Thoracic aorta (tissue), 2 donors: Measurements from ENCODE around the gene CDC14B. TPM values are rescaled to one million over a fixed set of nuclear protein-coding genes. Genes with fewer than 3 reads are reported as not detected.
"Not testable (repeated sequence)": the region's sequence is repeated elsewhere in the genome, so short reads cannot be mapped to it uniquely, and the experiment has no call there.

ENCODE experiments used
- ATAC-seq: fragments of 150-250 bp; one replicate; pipeline ENCODE4 v1.8.0; 2017; ENCODE audit warnings: low read depth; ENCODE audit not compliant: insufficient number of reproducible peaks, low FRiP score
- DNase-seq: peaks from one replicate; pipeline ENCODE4 v3.0.0-alpha.2; 2020; ENCODE audit warnings: low spot score
- H3K27ac ChIP-seq, 2 donors: fragments of 200-600 bp; sonication (generic); 1 replicate in 1 of 2; 2 replicates in 1 of 2; pipeline ENCODE4 v1.5.1; 2016; ENCODE audit warnings: mild to moderate bottlenecking in 2 of 2, moderate library complexity in 2 of 2
- H3K27me3 ChIP-seq: fragments of 200-600 bp; sonication (generic); replicated peaks from 2 replicates; pipeline ENCODE4 v1.6.0; 2016; ENCODE audit warnings: mild to moderate bottlenecking; ENCODE audit not compliant: insufficient read depth
- H3K36me3 ChIP-seq: fragments of 200-600 bp; sonication (generic); one replicate; pipeline ENCODE4 v1.5.1; 2016
- H3K4me1 ChIP-seq, 2 donors: fragments of 200-600 bp; sonication (generic); 1 replicate in 1 of 2; 2 replicates in 1 of 2; pipeline versions ENCODE4 v1.5.1 to v1.6.0; 2016; ENCODE audit warnings: low read depth in 2 of 2, mild to moderate bottlenecking in 1 of 2; ENCODE audit not compliant: control insufficient read depth in 1 of 2
- H3K4me3 ChIP-seq: fragments of 200-600 bp; sonication (generic); 2 replicates; pipeline ENCODE4 v1.5.1; 2016; ENCODE audit warnings: mild to moderate bottlenecking
- H3K9me3 ChIP-seq: fragments of 200-600 bp; sonication (generic); 2 replicates; pipeline ENCODE4 v1.5.1; 2016
- total RNA-seq, 2 donors: library from RNA; depleted of rRNA; stranded (reverse); fragments of >200 nt; gene quantifications; one replicate each; pipeline versions ENCODE4 v1.1.0 to v1.2.3, GENCODE V29; 2016
- TF ChIP-seq, protein P1 (sequence below): fragments of 200-600 bp; sonication (generic); IDR thresholded peaks from one replicate; pipeline ENCODE4 v1.5.1; 2019; ENCODE audit warnings: antibody characterized with exemption

CDC14B gene
- total RNA-seq, 2 donors from 2014 or later = 25.7 to 39.5 TPM

DNA sequence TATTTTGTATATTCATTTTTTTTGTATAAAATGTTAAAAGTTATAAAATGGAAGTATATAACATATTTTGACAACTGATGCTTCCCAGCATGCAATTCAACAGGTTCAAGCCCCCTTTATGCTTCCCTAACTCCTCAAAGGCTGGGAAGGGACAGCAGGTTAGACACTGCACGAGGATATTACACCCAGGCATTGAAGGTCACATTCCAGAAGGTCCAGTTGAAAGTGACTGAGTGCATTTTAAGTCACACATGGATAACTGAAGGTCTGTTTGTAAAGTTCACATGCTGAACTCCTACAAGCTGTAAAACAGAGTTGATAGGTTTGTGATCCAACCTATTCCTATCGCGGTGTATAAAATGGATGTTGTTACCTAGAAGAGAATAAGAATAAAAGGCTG, 21.9 kb upstream of the CDC14B start:
- TF ChIP-seq, protein P1, sequence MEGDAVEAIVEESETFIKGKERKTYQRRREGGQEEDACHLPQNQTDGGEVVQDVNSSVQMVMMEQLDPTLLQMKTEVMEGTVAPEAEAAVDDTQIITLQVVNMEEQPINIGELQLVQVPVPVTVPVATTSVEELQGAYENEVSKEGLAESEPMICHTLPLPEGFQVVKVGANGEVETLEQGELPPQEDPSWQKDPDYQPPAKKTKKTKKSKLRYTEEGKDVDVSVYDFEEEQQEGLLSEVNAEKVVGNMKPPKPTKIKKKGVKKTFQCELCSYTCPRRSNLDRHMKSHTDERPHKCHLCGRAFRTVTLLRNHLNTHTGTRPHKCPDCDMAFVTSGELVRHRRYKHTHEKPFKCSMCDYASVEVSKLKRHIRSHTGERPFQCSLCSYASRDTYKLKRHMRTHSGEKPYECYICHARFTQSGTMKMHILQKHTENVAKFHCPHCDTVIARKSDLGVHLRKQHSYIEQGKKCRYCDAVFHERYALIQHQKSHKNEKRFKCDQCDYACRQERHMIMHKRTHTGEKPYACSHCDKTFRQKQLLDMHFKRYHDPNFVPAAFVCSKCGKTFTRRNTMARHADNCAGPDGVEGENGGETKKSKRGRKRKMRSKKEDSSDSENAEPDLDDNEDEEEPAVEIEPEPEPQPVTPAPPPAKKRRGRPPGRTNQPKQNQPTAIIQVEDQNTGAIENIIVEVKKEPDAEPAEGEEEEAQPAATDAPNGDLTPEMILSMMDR = no peak
- Histone ChIP-seq H3K9me3 (no peaks in the 10 kb centered on the region), H3K4me1 (peaks cover 6 to 13% of the 10 kb centered on the region in 2 donors), H3K4me3 (no peak overlapping the region), H3K36me3 (peaks cover 14% of the 10 kb centered on the region), H3K27me3 (no peaks in the 10 kb centered on the region), H3K27ac (no peak overlapping the region)
- no peak for DNase-seq
- ATAC-seq = no peak

DNA sequence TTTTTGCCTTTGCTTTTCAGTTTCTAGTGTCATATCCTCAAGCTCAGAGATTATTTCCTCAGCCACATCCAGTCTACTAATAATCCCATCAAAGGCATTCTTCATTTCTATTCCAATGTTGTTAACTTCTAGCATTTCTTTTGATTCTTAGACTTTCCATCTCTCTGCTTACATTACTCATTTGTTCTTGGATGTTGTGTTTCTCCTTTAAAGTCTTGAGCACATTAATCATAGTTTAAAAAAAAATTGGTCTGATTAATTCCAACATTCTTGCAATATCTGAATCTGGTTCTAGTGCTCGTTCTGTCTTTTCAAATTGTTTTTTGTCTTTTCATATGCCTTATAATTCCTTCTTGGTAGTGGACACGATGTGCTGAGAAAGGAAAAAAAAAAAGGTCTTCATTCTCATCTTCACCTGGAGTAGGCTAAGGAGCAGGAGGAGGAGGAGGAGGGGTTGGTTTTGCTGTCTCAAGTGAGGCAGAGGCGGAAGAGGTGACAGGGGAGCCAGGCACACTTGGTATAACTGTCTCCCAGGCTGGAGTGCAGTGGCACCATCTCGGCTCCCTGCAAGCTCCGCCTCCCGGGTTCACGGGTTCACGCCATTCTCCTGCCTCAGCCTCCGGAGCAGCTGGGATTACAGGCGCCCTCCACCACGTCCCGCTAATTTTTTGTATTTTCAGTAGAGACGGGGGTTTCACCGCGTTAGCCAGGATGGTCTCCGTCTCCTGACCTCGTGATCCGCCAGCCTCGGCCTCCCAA, 19.1 kb upstream of the CDC14B start:
- Histone ChIP-seq H3K36me3 (peaks cover 5% of the 10 kb centered on the region), H3K27ac (peak overlapping the region; percentile 28 to 63), H3K4me3 (peak overlapping the region; percentile 16), H3K9me3 (no peaks in the 10 kb centered on the region), H3K27me3 (no peaks in the 10 kb centered on the region), H3K4me1 (peaks cover 6 to 13% of the 10 kb centered on the region in 2 donors)
- TF ChIP-seq, protein P1 = no peak
- DNase-seq (no peak), ATAC-seq (no peak)

DNA sequence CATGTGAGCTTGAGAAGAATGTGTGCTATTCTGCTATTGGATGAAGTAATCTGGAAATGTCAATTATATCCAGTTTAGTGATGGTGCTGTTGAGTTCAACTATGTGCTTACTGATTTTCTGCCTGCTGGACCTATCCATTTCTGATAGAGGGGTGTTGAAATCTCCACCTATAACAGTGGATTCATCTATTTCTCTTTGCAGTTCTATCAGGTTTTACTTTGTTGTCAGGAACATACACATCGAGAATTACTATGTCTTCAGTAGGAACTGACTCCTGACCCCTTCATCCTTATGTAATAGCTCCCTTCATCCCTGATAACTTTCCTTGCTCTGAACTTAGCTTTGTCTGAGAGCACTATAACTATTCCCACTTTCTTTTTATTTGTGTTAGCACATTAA, 16.7 kb upstream of the CDC14B start:
- H3K27ac ChIP-seq = no peak overlapping the region
- TF ChIP-seq, protein P1 = no peak
- H3K27me3 ChIP-seq = no peaks in the 10 kb centered on the region
- H3K36me3 ChIP-seq = no peaks in the 10 kb centered on the region
- H3K4me1 ChIP-seq = peaks cover 6 to 13% of the 10 kb centered on the region in 2 donors
- ATAC-seq (no peak), DNase-seq (no peak)
- H3K4me3 ChIP-seq = no peak overlapping the region
- H3K9me3 ChIP-seq = no peaks in the 10 kb centered on the region

DNA sequence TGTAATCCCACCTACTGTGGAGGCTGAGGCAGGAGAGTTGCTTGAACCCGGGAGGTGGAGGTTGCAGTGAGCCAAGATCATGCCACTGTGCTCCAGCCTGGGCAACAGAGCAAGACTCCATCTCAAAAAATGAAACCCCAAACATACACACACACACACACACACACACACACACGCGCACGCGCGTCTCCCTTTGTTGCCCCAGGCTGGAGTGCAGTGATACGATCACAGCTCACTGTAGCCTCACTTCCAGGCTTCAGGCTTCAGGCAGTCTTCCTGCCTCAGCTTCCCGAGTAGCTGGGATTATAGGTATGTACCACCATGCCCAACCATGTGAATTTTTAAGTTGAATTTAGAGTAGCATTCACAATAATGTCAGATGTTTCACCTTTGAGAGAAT, 13.9 kb upstream of the CDC14B start:
- ATAC-seq, H3K27ac ChIP-seq, H3K27me3 ChIP-seq, H3K9me3 ChIP-seq, H3K4me1 ChIP-seq, H3K36me3 ChIP-seq, H3K4me3 ChIP-seq, DNase-seq: not testable (repeated sequence)

DNA sequence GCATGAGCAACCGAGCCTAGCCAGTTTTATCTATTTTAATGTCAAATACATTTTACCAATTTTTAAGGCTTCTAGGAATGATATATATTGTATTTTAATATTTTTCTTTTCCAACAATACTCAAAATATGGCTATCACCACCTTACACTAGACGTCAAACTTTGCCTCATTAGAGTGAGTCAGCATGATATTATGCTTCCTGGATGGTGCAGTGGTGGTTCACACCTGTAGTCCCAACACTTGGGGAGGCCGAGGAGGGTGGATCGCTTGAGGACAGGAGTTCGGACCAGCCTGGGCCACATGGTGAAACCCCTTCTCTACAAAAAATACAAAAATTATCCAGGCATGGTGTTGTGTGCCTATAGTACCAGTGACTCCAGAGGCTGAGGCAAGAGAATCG, 7.3 kb upstream of the CDC14B start:
- no peak overlapping the region for H3K27ac ChIP-seq
- ATAC-seq (no peak), DNase-seq (no peak)
- no peak overlapping the region for H3K4me3 ChIP-seq
- no peaks in the 10 kb centered on the region for H3K9me3 ChIP-seq
- no peaks in the 10 kb centered on the region for H3K4me1 ChIP-seq
- TF ChIP-seq, protein P1 = no peak
- H3K27me3 ChIP-seq = no peaks in the 10 kb centered on the region
- no peaks in the 10 kb centered on the region for H3K36me3 ChIP-seq

DNA sequence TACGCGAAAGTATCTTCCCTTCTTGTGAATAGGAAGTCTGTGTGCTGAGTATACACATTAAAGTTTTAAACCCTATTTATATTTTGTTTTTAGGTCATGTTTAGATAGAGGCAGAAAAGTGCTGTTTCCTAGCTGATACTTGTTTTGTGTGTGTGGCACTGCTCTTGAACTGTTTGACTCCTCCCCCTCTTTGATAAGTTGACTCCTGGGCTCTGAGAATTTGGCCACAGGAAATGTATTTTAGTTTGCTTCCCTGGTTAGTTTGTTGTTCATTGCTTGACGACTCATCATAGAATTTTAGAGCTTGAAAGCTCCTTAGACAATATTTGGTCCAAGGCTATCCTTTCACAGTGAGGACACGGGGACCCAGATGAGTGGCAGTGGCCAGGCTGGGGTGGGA, 2.0 kb upstream of the CDC14B start:
- Histone ChIP-seq H3K9me3 (no peaks in the 10 kb centered on the region), H3K4me1 (peaks cover 0 to 7% of the 10 kb centered on the region in 2 donors), H3K36me3 (no peaks in the 10 kb centered on the region), H3K27me3 (no peaks in the 10 kb centered on the region), H3K4me3 (no peak overlapping the region), H3K27ac (no peak overlapping the region)
- TF ChIP-seq, protein P1 = no peak
- no peak for ATAC-seq
- no peak for DNase-seq
